ENCODE measurements around the gene KDM3A.
"Not testable (repeated sequence)": the region's sequence is repeated elsewhere in the genome, so short reads cannot be mapped to it uniquely, and the experiment has no call there.

Gene KDM3A

GRCh38 chr2:86488561-86489250 lies 47.5 kb downstream of the KDM3A start:
- TF ChIP-seq TARDBP (IDR thresholded peaks at IDR 0.05) (no peak), FOXA1 (IDR thresholded peaks at IDR 0.05) (no peak), ELF4 (IDR thresholded peaks at IDR 0.05) (no peak), FOXK2 (IDR thresholded peaks at IDR 0.05) (no peak), FOXM1 (IDR thresholded peaks at IDR 0.05; ENCODE audit: borderline replicate concordance) (no peak), HDGF (IDR thresholded peaks at IDR 0.05; ENCODE audit: borderline replicate concordance) (no peak), NFRKB (IDR thresholded peaks at IDR 0.05) (no peak), LEF1 (IDR thresholded peaks at IDR 0.05; ENCODE audit: borderline replicate concordance) (no peak), BHLHE40 (IDR thresholded peaks at IDR 0.05; ENCODE audit: borderline replicate concordance) (no peak), L3MBTL2 (conservative IDR thresholded peaks at IDR 0.05) (no peak), CTBP1 (IDR thresholded peaks at IDR 0.05; ENCODE audit: borderline replicate concordance) (no peak), SUZ12 (IDR thresholded peaks at IDR 0.05) (no peak), ZNF384 (IDR thresholded peaks at IDR 0.05) (no peak), PKNOX1 (IDR thresholded peaks at IDR 0.05) (no peak), SP1 (IDR thresholded peaks at IDR 0.05) (no peak), ARNT (IDR thresholded peaks at IDR 0.05) (no peak)
- CTCF ChIA-PET: no interaction called here
- DNase-seq (ENCODE audit: extremely low spot score): no peak
- POLR2A ChIA-PET: no interaction called here

DNA sequence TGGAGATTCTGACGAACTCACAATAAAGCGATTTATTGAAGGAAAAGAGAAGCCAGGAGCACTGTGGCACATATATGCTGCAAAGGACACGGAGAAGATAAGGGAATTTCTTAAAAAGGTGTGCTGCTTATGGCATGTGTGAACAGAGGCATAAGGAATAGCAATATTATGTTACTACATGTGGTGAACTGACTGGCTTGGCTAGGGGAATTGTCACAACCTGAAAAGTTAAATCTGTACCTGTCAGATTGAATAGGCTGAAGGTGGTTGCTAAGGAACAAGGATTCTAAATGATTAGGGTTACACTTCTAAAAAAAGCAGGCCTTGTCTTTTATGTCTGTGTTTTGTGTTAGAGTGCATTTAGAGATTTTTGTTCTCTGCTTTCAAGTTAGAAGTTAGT lies 48.4 kb downstream of the KDM3A start:
- DNase-seq (ENCODE audit: extremely low spot score): no peak
- TF ChIP-seq L3MBTL2 (conservative IDR thresholded peaks at IDR 0.05) (no peak), HDGF (IDR thresholded peaks at IDR 0.05; ENCODE audit: borderline replicate concordance) (no peak), TARDBP (IDR thresholded peaks at IDR 0.05) (no peak), FOXA1 (IDR thresholded peaks at IDR 0.05) (no peak), FOXM1 (IDR thresholded peaks at IDR 0.05; ENCODE audit: borderline replicate concordance) (no peak), BHLHE40 (IDR thresholded peaks at IDR 0.05; ENCODE audit: borderline replicate concordance) (no peak), SUZ12 (IDR thresholded peaks at IDR 0.05) (no peak), LEF1 (IDR thresholded peaks at IDR 0.05; ENCODE audit: borderline replicate concordance) (no peak), ARNT (IDR thresholded peaks at IDR 0.05) (no peak), ELF4 (IDR thresholded peaks at IDR 0.05) (no peak), PKNOX1 (IDR thresholded peaks at IDR 0.05) (no peak), SP1 (IDR thresholded peaks at IDR 0.05) (no peak), NFRKB (IDR thresholded peaks at IDR 0.05) (no peak), ZNF384 (IDR thresholded peaks at IDR 0.05) (no peak), CTBP1 (IDR thresholded peaks at IDR 0.05; ENCODE audit: borderline replicate concordance) (no peak), FOXK2 (IDR thresholded peaks at IDR 0.05) (no peak)
- ChIA-PET CTCF (no interaction called here), POLR2A (no interaction called here)

- CTCF ChIA-PET: no interaction called here
- TF ChIP-seq L3MBTL2 (conservative IDR thresholded peaks at IDR 0.05) (no peak), LEF1 (IDR thresholded peaks at IDR 0.05; ENCODE audit: borderline replicate concordance) (no peak), BHLHE40 (IDR thresholded peaks at IDR 0.05; ENCODE audit: borderline replicate concordance) (no peak), PKNOX1 (IDR thresholded peaks at IDR 0.05) (no peak), NFRKB (IDR thresholded peaks at IDR 0.05) (no peak), FOXA1 (IDR thresholded peaks at IDR 0.05) (no peak), ELF4 (IDR thresholded peaks at IDR 0.05) (no peak), HDGF (IDR thresholded peaks at IDR 0.05; ENCODE audit: borderline replicate concordance) (no peak), SP1 (IDR thresholded peaks at IDR 0.05) (no peak), ARNT (IDR thresholded peaks at IDR 0.05) (no peak), SUZ12 (IDR thresholded peaks at IDR 0.05) (no peak), CTBP1 (IDR thresholded peaks at IDR 0.05; ENCODE audit: borderline replicate concordance) (no peak), FOXM1 (IDR thresholded peaks at IDR 0.05; ENCODE audit: borderline replicate concordance) (no peak), FOXK2 (IDR thresholded peaks at IDR 0.05) (no peak), TARDBP (IDR thresholded peaks at IDR 0.05) (no peak), ZNF384 (IDR thresholded peaks at IDR 0.05) (no peak)
- POLR2A ChIA-PET: no interaction called here
- no peak for DNase-seq (ENCODE audit: extremely low spot score)
Observed at GRCh38 chr2:86490245-86490644, 49.1 kb downstream of the KDM3A start.

- CTCF ChIA-PET: interaction anchor here (0.6 kb wide), 1 partner anchor 12 kb away, joined by 4 read pairs; no protein-coding TSS in a partner anchor
- POLR2A ChIA-PET: no interaction called here
- DNase-seq (ENCODE audit: extremely low spot score): no peak
- TF ChIP-seq SP1 (IDR thresholded peaks at IDR 0.05) (no peak), ELF4 (IDR thresholded peaks at IDR 0.05) (no peak), FOXK2 (IDR thresholded peaks at IDR 0.05) (no peak), HDGF (IDR thresholded peaks at IDR 0.05; ENCODE audit: borderline replicate concordance) (no peak), ARNT (IDR thresholded peaks at IDR 0.05) (no peak), LEF1 (IDR thresholded peaks at IDR 0.05; ENCODE audit: borderline replicate concordance) (no peak), CTBP1 (IDR thresholded peaks at IDR 0.05; ENCODE audit: borderline replicate concordance) (no peak), PKNOX1 (IDR thresholded peaks at IDR 0.05) (no peak), ZNF384 (IDR thresholded peaks at IDR 0.05) (no peak), NFRKB (IDR thresholded peaks at IDR 0.05) (no peak), FOXM1 (IDR thresholded peaks at IDR 0.05; ENCODE audit: borderline replicate concordance) (no peak), L3MBTL2 (conservative IDR thresholded peaks at IDR 0.05) (no peak), FOXA1 (IDR thresholded peaks at IDR 0.05) (no peak), TARDBP (IDR thresholded peaks at IDR 0.05) (no peak), SUZ12 (IDR thresholded peaks at IDR 0.05) (no peak), BHLHE40 (IDR thresholded peaks at IDR 0.05; ENCODE audit: borderline replicate concordance) (no peak)
Observed at GRCh38 chr2:86491088-86491487, 49.9 kb downstream of the KDM3A start.

DNA sequence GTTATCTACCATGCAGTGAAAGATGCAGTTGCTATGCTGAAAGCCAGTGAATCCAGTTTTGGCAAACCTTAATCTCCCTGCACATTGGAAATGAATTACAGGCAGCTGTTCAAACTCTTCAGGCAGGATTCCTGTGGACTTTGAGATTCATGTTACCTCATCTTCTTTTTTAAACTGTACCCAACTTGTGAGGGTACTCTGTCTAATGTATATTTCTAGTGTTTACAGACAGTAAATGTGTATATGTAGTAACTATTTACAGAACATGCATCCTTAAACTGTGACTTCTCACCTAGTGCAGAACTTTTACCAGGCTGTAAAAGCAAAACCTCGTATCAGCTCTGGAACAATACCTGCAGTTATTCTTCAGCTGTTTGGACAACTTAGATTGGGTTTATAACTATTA lies 50.9 kb downstream of the KDM3A start:
- ChIA-PET POLR2A (no interaction called here), CTCF (interaction anchor here (0.6 kb wide), 1 partner anchor 13 kb away, joined by 4 read pairs; no protein-coding TSS in a partner anchor)

GRCh38 chr2:86496391-86496790 lies 55.2 kb downstream of the KDM3A start:
- CTCF ChIA-PET; DNase-seq (ENCODE audit: extremely low spot score); POLR2A ChIA-PET: not testable (repeated sequence)

More for the DNA sequence above, 50.9 kb downstream of the KDM3A start:
- TF ChIP-seq FOXM1 (IDR thresholded peaks at IDR 0.05; ENCODE audit: borderline replicate concordance) (no peak), BHLHE40 (IDR thresholded peaks at IDR 0.05; ENCODE audit: borderline replicate concordance) (no peak), HDGF (IDR thresholded peaks at IDR 0.05; ENCODE audit: borderline replicate concordance) (no peak), ZNF384 (IDR thresholded peaks at IDR 0.05) (no peak), FOXK2 (IDR thresholded peaks at IDR 0.05) (no peak), SP1 (IDR thresholded peaks at IDR 0.05) (no peak), SUZ12 (IDR thresholded peaks at IDR 0.05) (no peak), CTBP1 (IDR thresholded peaks at IDR 0.05; ENCODE audit: borderline replicate concordance) (no peak), L3MBTL2 (conservative IDR thresholded peaks at IDR 0.05) (no peak), NFRKB (IDR thresholded peaks at IDR 0.05) (no peak), ELF4 (IDR thresholded peaks at IDR 0.05) (no peak), LEF1 (IDR thresholded peaks at IDR 0.05; ENCODE audit: borderline replicate concordance) (no peak), PKNOX1 (IDR thresholded peaks at IDR 0.05) (no peak), TARDBP (IDR thresholded peaks at IDR 0.05) (no peak), FOXA1 (IDR thresholded peaks at IDR 0.05) (no peak), ARNT (IDR thresholded peaks at IDR 0.05) (no peak)
- no peak for DNase-seq (ENCODE audit: extremely low spot score)

All from HEK293T (cell line).